ENCODE results near the gene ZSWIM6. TPM values are rescaled to one million over a fixed set of nuclear protein-coding genes. Genes with fewer than 3 reads are reported as not detected.

Gene ZSWIM6
- total and polyA plus RNA-seq, 4 donors, result 14.5 to 32.2 (median 30.3) TPM

GRCh38 chr5:61293071-61293470 lies 39.0 kb upstream of the ZSWIM6 start:
- DNase-seq (ENCODE audit: low read depth in 4 of 6, low spot score in 6 of 6), result no peak
- WGBS (ENCODE audit: insufficient coverage), result 31% methylated on average over 4 of the region's 4 CpGs
- H3K4me1 ChIP-seq (ENCODE audit: control insufficient read depth, insufficient read depth, low read length), result peaks cover 8% of the 10 kb centered on the region
- no peaks in the 10 kb centered on the region for H3K9me3 ChIP-seq (ENCODE audit: control insufficient read depth, insufficient read depth, low read length)
- H3K27me3 ChIP-seq (ENCODE audit: control insufficient read depth, insufficient read depth, low read length), result no peaks in the 10 kb centered on the region
- H3K4me3 ChIP-seq (ENCODE audit: low read depth, low read length), result no peak overlapping the region
- no peaks in the 10 kb centered on the region for H3K36me3 ChIP-seq (ENCODE audit: control insufficient read depth, insufficient read depth, low read length)
- no peak overlapping the region for H3K27ac ChIP-seq (ENCODE audit: low read depth, low read length)

GRCh38 chr5:61293873-61294272 lies 38.2 kb upstream of the ZSWIM6 start:
- Histone ChIP-seq H3K4me3 (ENCODE audit: low read depth, low read length) (no peak overlapping the region), H3K27me3 (ENCODE audit: control insufficient read depth, insufficient read depth, low read length) (no peaks in the 10 kb centered on the region), H3K36me3 (ENCODE audit: control insufficient read depth, insufficient read depth, low read length) (no peaks in the 10 kb centered on the region), H3K27ac (ENCODE audit: low read depth, low read length) (no peak overlapping the region), H3K9me3 (ENCODE audit: control insufficient read depth, insufficient read depth, low read length) (no peaks in the 10 kb centered on the region), H3K4me1 (ENCODE audit: control insufficient read depth, insufficient read depth, low read length) (peaks cover 11% of the 10 kb centered on the region)
- no peak for DNase-seq (ENCODE audit: low read depth in 4 of 6, low spot score in 6 of 6)
- WGBS (ENCODE audit: insufficient coverage), result 100% methylated on average over 1 of the region's 5 CpGs

- H3K4me1 ChIP-seq (ENCODE audit: control insufficient read depth, insufficient read depth, low read length), result peaks cover 13% of the 10 kb centered on the region
- no peaks in the 10 kb centered on the region for H3K36me3 ChIP-seq (ENCODE audit: control insufficient read depth, insufficient read depth, low read length)
- H3K4me3 ChIP-seq (ENCODE audit: low read depth, low read length), result no peak overlapping the region
- no peaks in the 10 kb centered on the region for H3K9me3 ChIP-seq (ENCODE audit: control insufficient read depth, insufficient read depth, low read length)
- DNase-seq (ENCODE audit: low read depth in 4 of 6, low spot score in 6 of 6), result no peak
- no peaks in the 10 kb centered on the region for H3K27me3 ChIP-seq (ENCODE audit: control insufficient read depth, insufficient read depth, low read length)
- H3K27ac ChIP-seq (ENCODE audit: low read depth, low read length), result no peak overlapping the region
- WGBS (ENCODE audit: insufficient coverage), result 58% methylated on average over 2 of the region's 2 CpGs
Observed at GRCh38 chr5:61295365-61295764, 36.7 kb upstream of the ZSWIM6 start.

GRCh38 chr5:61298066-61298465 lies 34.0 kb upstream of the ZSWIM6 start:
- WGBS (ENCODE audit: insufficient coverage), result 89% methylated on average over 3 of the region's 3 CpGs
- Histone ChIP-seq H3K4me3 (ENCODE audit: low read depth, low read length) (no peak overlapping the region), H3K36me3 (ENCODE audit: control insufficient read depth, insufficient read depth, low read length) (no peaks in the 10 kb centered on the region), H3K9me3 (ENCODE audit: control insufficient read depth, insufficient read depth, low read length) (no peaks in the 10 kb centered on the region), H3K27ac (ENCODE audit: low read depth, low read length) (no peak overlapping the region), H3K27me3 (ENCODE audit: control insufficient read depth, insufficient read depth, low read length) (no peaks in the 10 kb centered on the region), H3K4me1 (ENCODE audit: control insufficient read depth, insufficient read depth, low read length) (peaks cover 20% of the 10 kb centered on the region)
- DNase-seq (ENCODE audit: low read depth in 4 of 6, low spot score in 6 of 6), result no peak

GRCh38 chr5:61298580-61298979 lies 33.5 kb upstream of the ZSWIM6 start:
- WGBS (ENCODE audit: insufficient coverage), result 38% methylated on average over 5 of the region's 6 CpGs
- Histone ChIP-seq H3K27ac (ENCODE audit: low read depth, low read length) (peak overlapping the region; percentile 1), H3K27me3 (ENCODE audit: control insufficient read depth, insufficient read depth, low read length) (no peaks in the 10 kb centered on the region), H3K9me3 (ENCODE audit: control insufficient read depth, insufficient read depth, low read length) (no peaks in the 10 kb centered on the region), H3K4me3 (ENCODE audit: low read depth, low read length) (no peak overlapping the region), H3K36me3 (ENCODE audit: control insufficient read depth, insufficient read depth, low read length) (no peaks in the 10 kb centered on the region), H3K4me1 (ENCODE audit: control insufficient read depth, insufficient read depth, low read length) (peaks cover 18% of the 10 kb centered on the region)
- DNase-seq (ENCODE audit: low read depth in 4 of 6, low spot score in 6 of 6), result no peak

GRCh38 chr5:61299261-61299681 lies 32.8 kb upstream of the ZSWIM6 start:
- H3K4me3 ChIP-seq (ENCODE audit: low read depth, low read length), result no peak overlapping the region
- no CpG with 5 or more reads among the region's 5 CpGs for WGBS (ENCODE audit: insufficient coverage)
- peak in 1 of 6 donors; percentile 59 for DNase-seq (ENCODE audit: low read depth in 4 of 6, low spot score in 6 of 6)
- no peaks in the 10 kb centered on the region for H3K9me3 ChIP-seq (ENCODE audit: control insufficient read depth, insufficient read depth, low read length)
- H3K4me1 ChIP-seq (ENCODE audit: control insufficient read depth, insufficient read depth, low read length), result peaks cover 17% of the 10 kb centered on the region
- no peaks in the 10 kb centered on the region for H3K27me3 ChIP-seq (ENCODE audit: control insufficient read depth, insufficient read depth, low read length)
- H3K36me3 ChIP-seq (ENCODE audit: control insufficient read depth, insufficient read depth, low read length), result no peaks in the 10 kb centered on the region
- H3K27ac ChIP-seq (ENCODE audit: low read depth, low read length), result peak overlapping the region; percentile 1

- H3K9me3 ChIP-seq (ENCODE audit: control insufficient read depth, insufficient read depth, low read length), result no peaks in the 10 kb centered on the region
- 55% methylated on average over 7 of the region's 9 CpGs for WGBS (ENCODE audit: insufficient coverage)
- peaks cover 3% of the 10 kb centered on the region for H3K27me3 ChIP-seq (ENCODE audit: control insufficient read depth, insufficient read depth, low read length)
- H3K36me3 ChIP-seq (ENCODE audit: control insufficient read depth, insufficient read depth, low read length), result no peaks in the 10 kb centered on the region
- peak in 5 of 6 donors; percentile 55 to 94 (median 73) for DNase-seq (ENCODE audit: low read depth in 4 of 6, low spot score in 6 of 6)
- no peak overlapping the region for H3K4me3 ChIP-seq (ENCODE audit: low read depth, low read length)
- peak overlapping the region; percentile 57 for H3K27ac ChIP-seq (ENCODE audit: low read depth, low read length)
- H3K4me1 ChIP-seq (ENCODE audit: control insufficient read depth, insufficient read depth, low read length), result peaks cover 15% of the 10 kb centered on the region
Observed at GRCh38 chr5:61301341-61302199, 30.5 kb upstream of the ZSWIM6 start.

GRCh38 chr5:61302200-61302563 lies 29.9 kb upstream of the ZSWIM6 start:
- peak overlapping the region; percentile 57 for H3K27ac ChIP-seq (ENCODE audit: low read depth, low read length)
- no CpG with 5 or more reads among the region's 4 CpGs for whole genome bisulfite sequencing (ENCODE audit: insufficient coverage)

GRCh38 chr5:61303346-61303745 lies 28.7 kb upstream of the ZSWIM6 start:
- Histone ChIP-seq H3K9me3 (ENCODE audit: control insufficient read depth, insufficient read depth, low read length) (no peaks in the 10 kb centered on the region), H3K27ac (ENCODE audit: low read depth, low read length) (no peak overlapping the region), H3K4me3 (ENCODE audit: low read depth, low read length) (no peak overlapping the region), H3K27me3 (ENCODE audit: control insufficient read depth, insufficient read depth, low read length) (peaks cover 3% of the 10 kb centered on the region), H3K4me1 (ENCODE audit: control insufficient read depth, insufficient read depth, low read length) (peaks cover 15% of the 10 kb centered on the region), H3K36me3 (ENCODE audit: control insufficient read depth, insufficient read depth, low read length) (no peaks in the 10 kb centered on the region)
- DNase-seq (ENCODE audit: low read depth in 4 of 6, low spot score in 6 of 6), result no peak
- no CpG with 5 or more reads among the region's 4 CpGs for WGBS (ENCODE audit: insufficient coverage)

More at GRCh38 chr5:61302200-61302563, 29.9 kb upstream of the ZSWIM6 start:
- DNase-seq (ENCODE audit: low read depth in 4 of 6, low spot score in 6 of 6), result no peak
- Histone ChIP-seq H3K27me3 (ENCODE audit: control insufficient read depth, insufficient read depth, low read length) (peaks cover 3% of the 10 kb centered on the region), H3K4me1 (ENCODE audit: control insufficient read depth, insufficient read depth, low read length) (peaks cover 15% of the 10 kb centered on the region), H3K9me3 (ENCODE audit: control insufficient read depth, insufficient read depth, low read length) (no peaks in the 10 kb centered on the region), H3K36me3 (ENCODE audit: control insufficient read depth, insufficient read depth, low read length) (no peaks in the 10 kb centered on the region), H3K4me3 (ENCODE audit: low read depth, low read length) (no peak overlapping the region)
